Endothelial cell of umbilical vein (primary cell): Measurements from ENCODE around the gene FOXRED1. TPM values are rescaled to one million over a fixed set of nuclear protein-coding genes. Genes with fewer than 3 reads are reported as not detected.

Source experiments
- BruUV-seq: library from RNA; stranded (reverse); fragments of 400-500 nt; replicated peaks from 2 replicates; lab custom pipeline; 2021; lab: Mats Ljungman, UMichigan
- CTCF ChIA-PET: fragments of 300-600, 350-600 bp; sonication (Branson Sonifier 250); formaldehyde crosslinking; loops from one replicate; lab custom pipeline; 2021; ENCODE audit warnings: antibody characterized with exemption, inconsistent platforms; lab: Charles Lee
- POLR2A ChIA-PET: fragments of 300-600, 350-600 bp; sonication (Branson Sonifier 250); formaldehyde crosslinking; loops from one replicate; lab custom pipeline; 2021; ENCODE audit warnings: antibody characterized with exemption, inconsistent platforms; lab: Charles Lee
- DNase-seq: peaks from one replicate; pipeline ENCODE4 v3.0.0-alpha.2; 2011; ENCODE audit warnings: low read depth, low spot score
- FAIRE-seq: peaks from 2 replicates; lab custom pipeline; 2011; peaks lifted over from hg19 to GRCh38; lab: Jason Lieb, UNC
- H2AFZ ChIP-seq: 2 replicates; pipeline ENCODE4 v1.6.0; 2012; ENCODE audit warnings: low read depth, low read length, control low read depth, inconsistent platforms
- H3K27ac ChIP-seq: 2 replicates; pipeline ENCODE4 v1.5.1; 2011; ENCODE audit warnings: low read depth, mild to moderate bottlenecking, control low read depth, low read length, moderate library complexity; ENCODE audit not compliant: insufficient read depth
- H3K27me3 ChIP-seq, 2 experiments: 2 replicates each; pipeline versions ENCODE4 v1.6.0 to v1.6.1; 2011; ENCODE audit warnings: low read length in 2 of 2, mixed read lengths in 1 of 2; ENCODE audit not compliant: control insufficient read depth in 2 of 2, insufficient read depth in 2 of 2
- H3K36me3 ChIP-seq, 2 experiments: 2 replicates in 1 of 2; 3 replicates in 1 of 2; pipeline ENCODE4 v1.5.1; 2011; ENCODE audit warnings: low read length in 2 of 2, mild to moderate bottlenecking in 1 of 2, moderate library complexity in 1 of 2; ENCODE audit not compliant: control insufficient read depth in 2 of 2, insufficient read depth in 2 of 2; ENCODE audit errors: extremely low read depth in 1 of 2
- H3K4me1 ChIP-seq: 3 replicates; pipeline ENCODE4 v1.5.1; 2011; ENCODE audit warnings: mild to moderate bottlenecking, low read length; ENCODE audit not compliant: control insufficient read depth, insufficient read depth; ENCODE audit errors: extremely low read depth
- H3K4me2 ChIP-seq: 2 replicates; pipeline ENCODE4 v1.6.1; 2011; ENCODE audit warnings: low read length, control low read depth, mixed read lengths; ENCODE audit not compliant: insufficient read depth
- H3K4me3 ChIP-seq, 3 experiments: fragments of 200-600 bp in 1 of 3; sonication (generic), shearing (Covaris generic) in 1 of 3; replicated peaks in 1 of 3; 2 replicates each; pipeline ENCODE4 v1.5.1; 2011 to 2016; ENCODE audit warnings: control low read depth in 3 of 3, low read length in 3 of 3, mild to moderate bottlenecking in 2 of 3, inconsistent platforms in 1 of 3, low read depth in 1 of 3, moderate library complexity in 1 of 3; ENCODE audit not compliant: insufficient read depth in 1 of 3
- H3K79me2 ChIP-seq: 2 replicates; pipeline ENCODE4 v1.6.0; 2012; ENCODE audit warnings: low read length, inconsistent platforms; ENCODE audit not compliant: control insufficient read depth, insufficient read depth
- H3K9ac ChIP-seq: replicated peaks from 2 replicates; pipeline ENCODE3; 2011; ENCODE audit warnings: low read length, control low read depth; ENCODE audit not compliant: insufficient read depth; ENCODE audit errors: extremely low read depth
- H3K9me1 ChIP-seq: replicated peaks from 3 replicates; pipeline ENCODE4 v1.6.0; 2011; ENCODE audit warnings: mild to moderate bottlenecking, low read length; ENCODE audit not compliant: control insufficient read depth, insufficient read depth; ENCODE audit errors: extremely low read depth
- H3K9me3 ChIP-seq: replicated peaks from 2 replicates; pipeline ENCODE4 v1.5.1; 2012; ENCODE audit warnings: low read length, inconsistent platforms; ENCODE audit not compliant: control insufficient read depth, insufficient read depth
- H4K20me1 ChIP-seq: replicated peaks from 2 replicates; pipeline ENCODE3; 2011; ENCODE audit warnings: mild to moderate bottlenecking, low read length; ENCODE audit not compliant: control insufficient read depth, insufficient read depth; ENCODE audit errors: extremely low read depth
- EZH2 ChIP-seq: IDR thresholded peaks from 2 replicates; pipeline ENCODE4 v1.6.1; 2012; ENCODE audit warnings: borderline replicate concordance, low read depth, mild to moderate bottlenecking, moderate library complexity, low read length, inconsistent platforms; ENCODE audit not compliant: severe bottlenecking
- FOS ChIP-seq: IDR thresholded peaks from 2 replicates; pipeline ENCODE4 v1.6.1; 2011; ENCODE audit warnings: mild to moderate bottlenecking, low read length, moderate library complexity, borderline replicate concordance; ENCODE audit not compliant: insufficient read depth
- GATA2 ChIP-seq: IDR thresholded peaks from 2 replicates; pipeline ENCODE4 v1.7.0; 2011; ENCODE audit warnings: low read depth, mild to moderate bottlenecking, moderate library complexity, mixed read lengths, low read length; ENCODE audit not compliant: insufficient read length, insufficient read depth
- JUN ChIP-seq: IDR thresholded peaks from 2 replicates; pipeline ENCODE4 v1.6.1; 2011; ENCODE audit warnings: borderline replicate concordance, low read depth; ENCODE audit not compliant: insufficient read length, insufficient read depth
- MYC ChIP-seq: IDR thresholded peaks from one replicate; pipeline ENCODE4 v1.6.1; 2011; ENCODE audit warnings: mild to moderate bottlenecking, low read depth, low read length
- POLR2A ChIP-seq: IDR thresholded peaks from 2 replicates; pipeline ENCODE4 v1.6.1; 2012; ENCODE audit warnings: low read depth, mild to moderate bottlenecking, control low read depth, low read length
- POLR2AphosphoS5 ChIP-seq: IDR thresholded peaks from 2 replicates; pipeline ENCODE4 v1.6.1; 2012; ENCODE audit warnings: low read depth, mild to moderate bottlenecking, control low read depth, low read length, moderate library complexity; ENCODE audit not compliant: insufficient read depth
- dilution Hi-C: fragments of 300-500 bp; cut with MboI; formaldehyde crosslinking; loops from one replicate; pipeline ENCODE4 v1.15.0; 2019; ENCODE audit warnings: low sequenced_read_pairs; ENCODE audit not compliant: extremely low pct_ligation_motif_present
- intact Hi-C: fragments of 100-400 bp; cut with micrococcal nuclease; formaldehyde crosslinking; loops from one replicate; pipeline ENCODE4 v1.10.0; 2022
- polyA plus RNA-seq, 4 experiments: library from polyadenylated mRNA; depleted of rRNA in 3 of 4; stranded (reverse) in 3 of 4; unstranded in 1 of 4; fragments of >200 nt; gene quantifications; 2 replicates each; pipeline versions ENCODE4 v1.2.1 to v1.2.3, GENCODE V29; 2011 to 2012; ENCODE audit warnings: missing spikeins in 1 of 4
- total RNA-seq: library from RNA; stranded (reverse); gene quantifications from 2 replicates; pipeline ENCODE4 v1.2.3, GENCODE V29; 2021
- TF ChIP-seq, protein P1 (sequence below), 2 donors: IDR thresholded peaks; 1 replicate in 1 of 2; 2 replicates in 1 of 2; pipeline ENCODE4 v1.5.1; 2011; ENCODE audit warnings: low read length in 2 of 2, mild to moderate bottlenecking in 2 of 2, moderate library complexity in 2 of 2, control low read depth in 1 of 2, inconsistent platforms in 1 of 2, low read depth in 1 of 2; ENCODE audit not compliant: insufficient read depth in 1 of 2; ENCODE audit errors: extremely low read depth in 1 of 2
- TF ChIP-seq, protein P2 (sequence below): IDR thresholded peaks from 2 replicates; pipeline ENCODE4 v1.6.1; 2011; ENCODE audit not compliant: insufficient read depth, insufficient read length

The FOXRED1 gene
- total and polyA plus RNA-seq, 2 donors (not counting 3 experiments of a cell fraction or from before 2014, with no cell fraction given): 32.4 to 33.5 TPM

DNA sequence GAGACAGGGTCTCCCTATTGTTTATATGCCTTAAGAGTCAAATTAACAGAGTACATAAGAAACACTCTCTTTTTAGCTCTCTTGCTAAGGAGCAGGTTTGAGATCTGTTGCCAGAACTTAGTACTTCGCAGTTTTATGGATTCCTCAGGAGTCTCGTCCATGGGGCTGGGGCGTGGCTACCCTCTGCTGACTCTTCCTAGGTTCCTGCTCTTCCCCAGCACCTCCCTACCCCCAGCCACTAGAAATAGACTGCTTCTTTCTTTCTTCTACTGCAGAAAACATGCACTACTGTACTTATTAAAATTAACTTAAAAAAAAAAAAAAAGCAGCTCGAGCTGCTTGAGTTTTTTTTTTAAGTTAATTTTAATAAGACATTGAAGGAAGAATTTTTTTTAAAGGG, 49.4 kb upstream of the FOXRED1 start:
- H2AFZ ChIP-seq: no peak overlapping the region
- dilution Hi-C loops (no loop called here), intact Hi-C loops (no loop called here)
- TF ChIP-seq POLR2AphosphoS5 (no peak), JUN (no peak), EZH2 (no peak), MYC (no peak), POLR2A (no peak), GATA2 (no peak), FOS (no peak)
- TF ChIP-seq, protein P1, sequence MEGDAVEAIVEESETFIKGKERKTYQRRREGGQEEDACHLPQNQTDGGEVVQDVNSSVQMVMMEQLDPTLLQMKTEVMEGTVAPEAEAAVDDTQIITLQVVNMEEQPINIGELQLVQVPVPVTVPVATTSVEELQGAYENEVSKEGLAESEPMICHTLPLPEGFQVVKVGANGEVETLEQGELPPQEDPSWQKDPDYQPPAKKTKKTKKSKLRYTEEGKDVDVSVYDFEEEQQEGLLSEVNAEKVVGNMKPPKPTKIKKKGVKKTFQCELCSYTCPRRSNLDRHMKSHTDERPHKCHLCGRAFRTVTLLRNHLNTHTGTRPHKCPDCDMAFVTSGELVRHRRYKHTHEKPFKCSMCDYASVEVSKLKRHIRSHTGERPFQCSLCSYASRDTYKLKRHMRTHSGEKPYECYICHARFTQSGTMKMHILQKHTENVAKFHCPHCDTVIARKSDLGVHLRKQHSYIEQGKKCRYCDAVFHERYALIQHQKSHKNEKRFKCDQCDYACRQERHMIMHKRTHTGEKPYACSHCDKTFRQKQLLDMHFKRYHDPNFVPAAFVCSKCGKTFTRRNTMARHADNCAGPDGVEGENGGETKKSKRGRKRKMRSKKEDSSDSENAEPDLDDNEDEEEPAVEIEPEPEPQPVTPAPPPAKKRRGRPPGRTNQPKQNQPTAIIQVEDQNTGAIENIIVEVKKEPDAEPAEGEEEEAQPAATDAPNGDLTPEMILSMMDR (IDR thresholded peaks at IDR 0.05; ENCODE audit: extremely low read depth in 1 of 2, insufficient read depth in 1 of 2, low read depth in 1 of 2, low read length in 2 of 2): no peak
- TF ChIP-seq, protein P2, sequence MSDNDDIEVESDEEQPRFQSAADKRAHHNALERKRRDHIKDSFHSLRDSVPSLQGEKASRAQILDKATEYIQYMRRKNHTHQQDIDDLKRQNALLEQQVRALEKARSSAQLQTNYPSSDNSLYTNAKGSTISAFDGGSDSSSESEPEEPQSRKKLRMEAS: no peak
- FAIRE-seq (no peak), DNase-seq (no peak)
- H3K4me1 ChIP-seq: peaks cover 6% of the 10 kb centered on the region
- no peak overlapping the region for H3K9ac ChIP-seq
- H3K36me3 ChIP-seq: no peaks in the 10 kb centered on the region
- no peak overlapping the region for H3K27ac ChIP-seq
- ChIA-PET POLR2A (no interaction called here), CTCF (interaction anchor here (1.1 to 1.3 kb wide), 2 partner anchors 11 to 279 kb away, joined by 3 to 4 read pairs; no protein-coding TSS in a partner anchor)
- no TSS peak for BruUV-seq
- no peaks in the 10 kb centered on the region for H3K9me3 ChIP-seq
- peaks cover 75% of the 10 kb centered on the region for H3K79me2 ChIP-seq
- no peak overlapping the region for H3K4me3 ChIP-seq
- no peaks in the 10 kb centered on the region for H3K9me1 ChIP-seq
- no peaks in the 10 kb centered on the region for H3K27me3 ChIP-seq
- H4K20me1 ChIP-seq: peaks cover 6% of the 10 kb centered on the region
- H3K4me2 ChIP-seq: no peak overlapping the region
